HG02884 (cell line): ENCODE measurements around the gene ADAM15.

ENCODE experiments used
- ATAC-seq: cut with Tn5 transposase; IDR thresholded peaks from one replicate; pipeline ENCODE4 v1.9.1; 2021; ENCODE audit warnings: mild to moderate bottlenecking, moderate library complexity; ENCODE audit not compliant: unreplicated experiment

Gene ADAM15

GRCh38 chr1:155070721-155071569 lies 19.8 kb downstream of the ADAM15 start:
- no peak for ATAC-seq

DNA sequence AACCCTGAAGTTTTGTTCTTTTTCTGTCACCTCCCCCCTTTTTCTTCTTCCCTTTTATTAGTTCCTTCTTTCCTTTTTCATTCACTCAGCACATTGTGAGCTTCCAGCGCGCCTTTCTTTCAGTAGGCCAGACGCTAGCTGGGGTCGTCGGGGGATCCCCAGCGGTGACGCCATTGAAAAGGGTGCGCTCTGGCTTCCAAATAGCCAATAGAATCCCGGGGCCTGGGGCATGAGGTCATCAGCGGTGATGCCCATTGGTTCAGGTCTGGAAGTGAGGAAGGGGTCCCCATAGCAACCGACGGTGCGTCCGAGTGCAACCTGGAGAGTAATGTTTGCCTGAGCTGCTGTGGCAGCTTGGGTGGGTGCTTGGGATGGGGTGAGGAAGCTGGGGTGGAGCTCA lies 20.6 kb downstream of the ADAM15 start:
- no peak for ATAC-seq

GRCh38 chr1:155072531-155073289 lies 21.6 kb downstream of the ADAM15 start:
- ATAC-seq = no peak

GRCh38 chr1:155073377-155074242 lies 22.5 kb downstream of the ADAM15 start:
- no peak for ATAC-seq

DNA sequence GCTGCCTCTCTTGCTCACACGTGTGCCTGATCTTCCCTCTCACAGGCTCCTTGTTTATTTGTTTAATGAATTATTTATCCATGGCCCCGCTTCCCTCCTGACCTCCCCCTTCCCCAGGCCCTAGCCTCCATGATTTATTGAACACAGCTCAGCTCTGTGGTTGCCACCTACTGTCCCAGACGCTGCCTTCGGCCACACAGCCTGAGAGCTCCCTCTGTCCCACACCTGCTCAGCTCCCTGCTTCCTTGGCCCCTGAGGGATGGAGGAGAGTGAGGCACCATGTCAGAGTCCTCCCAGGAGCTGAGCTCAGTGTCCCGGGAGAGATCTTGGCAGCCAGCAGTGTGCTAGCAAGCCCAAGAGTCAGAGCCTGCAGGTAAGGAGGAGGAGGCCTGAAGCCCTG lies 24.4 kb downstream of the ADAM15 start:
- no peak for ATAC-seq

- no peak for ATAC-seq
These were observed 25.3 kb downstream of the ADAM15 start for GRCh38 chr1:155076371-155076770.

GRCh38 chr1:155077346-155077745 lies 26.2 kb downstream of the ADAM15 start:
- no peak for ATAC-seq

- ATAC-seq = no peak
These were observed 26.8 kb downstream of the ADAM15 start for GRCh38 chr1:155077758-155078445.

GRCh38 chr1:155078469-155079209 lies 27.5 kb downstream of the ADAM15 start, which contains the start of gene EFNA3:
Gene EFNA3 (plus strand): TSS chr1:155078837. CDS start chr1:155078942, 105 bp downstream.
- no peak for ATAC-seq

DNA sequence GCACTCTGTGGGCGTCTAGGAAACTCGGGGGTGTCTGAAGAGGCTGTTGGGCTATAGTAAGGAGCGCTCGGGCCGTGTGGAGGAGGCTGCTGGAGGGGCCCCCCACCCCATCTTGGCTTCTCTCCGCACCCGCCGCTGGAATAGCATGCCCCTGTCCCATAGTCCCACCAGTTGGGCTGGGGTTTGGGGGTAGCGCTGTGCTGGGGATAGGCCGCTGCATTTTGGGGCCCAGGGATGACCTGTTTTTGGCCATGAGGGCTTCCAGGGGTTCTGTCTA lies 28.0 kb downstream of the ADAM15 start:
- no peak for ATAC-seq

GRCh38 chr1:155079487-155080311 lies 28.6 kb downstream of the ADAM15 start:
- no peak for ATAC-seq

GRCh38 chr1:155080312-155081228 lies 29.5 kb downstream of the ADAM15 start:
- no peak for ATAC-seq

DNA sequence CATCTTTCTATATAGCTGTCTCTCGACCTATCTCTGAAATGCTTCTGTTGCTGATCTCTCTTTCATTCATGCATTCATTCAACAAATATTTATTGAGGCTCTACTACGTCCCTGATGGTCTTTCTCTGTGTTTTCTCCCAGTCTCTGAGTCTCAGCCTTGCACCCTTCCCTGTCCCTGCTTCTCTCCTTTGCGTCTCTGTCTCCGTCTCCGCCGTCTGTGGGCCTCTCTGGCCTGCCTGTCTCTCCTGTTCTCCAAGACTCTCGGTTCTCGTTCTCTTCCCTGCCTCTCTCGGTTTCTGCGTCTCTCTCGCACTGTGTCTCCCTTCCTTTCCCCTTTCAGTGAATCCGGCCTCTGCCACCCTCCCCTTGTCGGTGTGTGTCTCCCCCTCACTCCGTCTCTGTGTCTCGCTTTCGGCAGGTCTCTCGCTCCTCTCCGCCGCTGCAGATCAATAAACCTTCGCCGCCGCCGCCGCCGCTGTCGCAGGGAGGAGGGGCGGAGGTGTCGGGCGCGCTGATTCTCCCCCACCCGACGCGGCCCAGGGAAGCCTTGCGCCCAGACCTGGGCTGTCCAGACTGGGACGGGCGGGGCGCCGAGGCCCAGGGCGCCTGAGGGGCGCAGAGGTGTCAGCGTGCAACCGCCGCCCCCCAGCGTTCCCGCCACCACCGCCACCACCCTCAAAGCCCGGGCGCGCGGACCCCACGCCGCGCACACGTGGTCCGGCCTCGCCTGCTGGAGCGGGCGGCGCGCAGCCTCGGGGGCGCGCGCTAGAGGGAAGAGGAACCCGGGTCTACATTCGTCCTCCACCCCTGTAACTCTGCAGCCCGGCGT lies 30.6 kb downstream of the ADAM15 start:
- no peak for ATAC-seq

GRCh38 chr1:155082301-155083051 lies 31.4 kb downstream of the ADAM15 start:
- ATAC-seq = no peak

- no peak for ATAC-seq
These were observed 32.0 kb downstream of the ADAM15 start for GRCh38 chr1:155083052-155083541.
